Measurements from ENCODE around the gene YBEY.

- TF ChIP-seq CTCF (conservative IDR thresholded peaks at IDR 0.05; ENCODE audit: low read length) (no peak; the same call in 1 of the 2 replicates), EZH2phosphoT487 (IDR thresholded peaks at IDR 0.05; ENCODE audit: borderline replicate concordance) (no peak)
These were observed 483 bp downstream of the YBEY start for GRCh38 chr21:46286648-46287002.
